AG04449 (cell line): ENCODE measurements around the gene REN.

ENCODE experiments used
- CTCF ChIA-PET: fragments of 350-600 bp; formaldehyde crosslinking; extraction: SDS; loops from one replicate; lab custom pipeline; 2021; ENCODE audit warnings: antibody characterized with exemption; lab: Yijun Ruan, JAX
- POLR2A ChIA-PET: fragments of 400-600, 350-600 bp; formaldehyde crosslinking; extraction: SDS; loops from one replicate; lab custom pipeline; 2020; ENCODE audit warnings: antibody characterized with exemption, inconsistent platforms; lab: Yijun Ruan, JAX
- DNase-seq: peaks from one replicate; pipeline ENCODE4 v3.0.0-alpha.2; 2010; ENCODE audit warnings: low read depth, low spot score
- H3K4me3 ChIP-seq: 2 replicates; pipeline ENCODE4 v1.5.1; 2011; ENCODE audit warnings: low read depth, mild to moderate bottlenecking, control low read depth, low read length
- TF ChIP-seq, protein P1 (sequence below): IDR thresholded peaks from one replicate; pipeline ENCODE4 v1.5.1; 2011; ENCODE audit warnings: mild to moderate bottlenecking, moderate library complexity, low read length, control low read depth, inconsistent platforms; ENCODE audit not compliant: insufficient read depth; ENCODE audit errors: missing control alignments

The REN gene

DNA sequence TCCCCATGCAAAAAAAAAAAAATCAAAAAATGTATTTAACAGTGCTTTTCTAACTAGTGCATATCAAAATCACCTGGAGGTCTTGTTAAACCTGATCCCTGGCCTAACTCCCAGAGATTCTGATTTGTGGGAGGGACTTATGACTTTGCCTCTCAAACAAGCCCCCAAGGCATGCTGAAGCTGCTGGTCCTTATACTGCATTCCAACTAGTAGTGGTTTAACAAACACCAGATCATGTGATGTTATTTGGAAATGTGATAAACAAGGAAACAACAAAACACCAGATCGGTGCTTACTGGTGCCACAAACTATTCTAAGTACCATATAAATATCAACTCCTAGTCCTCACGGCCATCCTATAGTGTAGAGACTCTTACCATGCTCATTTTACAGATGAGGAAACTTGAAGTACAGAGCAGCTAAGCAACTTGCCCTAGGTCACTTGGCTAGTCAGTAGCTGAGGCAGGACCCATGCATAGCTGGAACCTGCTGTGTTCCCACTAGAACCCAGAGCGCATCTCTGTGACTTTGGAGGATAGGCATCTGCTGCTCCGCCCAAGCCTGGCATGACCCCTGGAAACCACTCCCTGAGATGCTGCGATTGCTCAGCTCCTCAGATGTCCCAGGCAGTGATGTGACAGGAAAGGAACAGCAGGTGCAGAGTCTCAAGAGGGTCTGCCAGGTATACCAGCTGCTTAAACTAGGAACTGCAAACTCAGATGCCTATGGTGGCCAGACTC lies 55.1 kb downstream of the REN start:
- ChIA-PET POLR2A (no interaction called here), CTCF (interaction anchor here (2.0 to 4.8 kb wide), 2 partner anchors 18 to 240 kb away, joined by 10 to 19 read pairs; no protein-coding TSS in a partner anchor)
- no peak overlapping the region for H3K4me3 ChIP-seq
- DNase-seq, result no peak
- TF ChIP-seq, protein P1, sequence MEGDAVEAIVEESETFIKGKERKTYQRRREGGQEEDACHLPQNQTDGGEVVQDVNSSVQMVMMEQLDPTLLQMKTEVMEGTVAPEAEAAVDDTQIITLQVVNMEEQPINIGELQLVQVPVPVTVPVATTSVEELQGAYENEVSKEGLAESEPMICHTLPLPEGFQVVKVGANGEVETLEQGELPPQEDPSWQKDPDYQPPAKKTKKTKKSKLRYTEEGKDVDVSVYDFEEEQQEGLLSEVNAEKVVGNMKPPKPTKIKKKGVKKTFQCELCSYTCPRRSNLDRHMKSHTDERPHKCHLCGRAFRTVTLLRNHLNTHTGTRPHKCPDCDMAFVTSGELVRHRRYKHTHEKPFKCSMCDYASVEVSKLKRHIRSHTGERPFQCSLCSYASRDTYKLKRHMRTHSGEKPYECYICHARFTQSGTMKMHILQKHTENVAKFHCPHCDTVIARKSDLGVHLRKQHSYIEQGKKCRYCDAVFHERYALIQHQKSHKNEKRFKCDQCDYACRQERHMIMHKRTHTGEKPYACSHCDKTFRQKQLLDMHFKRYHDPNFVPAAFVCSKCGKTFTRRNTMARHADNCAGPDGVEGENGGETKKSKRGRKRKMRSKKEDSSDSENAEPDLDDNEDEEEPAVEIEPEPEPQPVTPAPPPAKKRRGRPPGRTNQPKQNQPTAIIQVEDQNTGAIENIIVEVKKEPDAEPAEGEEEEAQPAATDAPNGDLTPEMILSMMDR, result no peak

GRCh38 chr1:204108312-204109141 lies 57.6 kb downstream of the REN start:
- H3K4me3 ChIP-seq, result no peak overlapping the region
- ChIA-PET CTCF (interaction anchor here (0.8 to 4.8 kb wide), 4 partner anchors 16 to 239 kb away, joined by 3 to 23 read pairs (median 3); no protein-coding TSS in a partner anchor), POLR2A (no interaction called here)
- DNase-seq, result no peak
- TF ChIP-seq, protein P1, result no peak

DNA sequence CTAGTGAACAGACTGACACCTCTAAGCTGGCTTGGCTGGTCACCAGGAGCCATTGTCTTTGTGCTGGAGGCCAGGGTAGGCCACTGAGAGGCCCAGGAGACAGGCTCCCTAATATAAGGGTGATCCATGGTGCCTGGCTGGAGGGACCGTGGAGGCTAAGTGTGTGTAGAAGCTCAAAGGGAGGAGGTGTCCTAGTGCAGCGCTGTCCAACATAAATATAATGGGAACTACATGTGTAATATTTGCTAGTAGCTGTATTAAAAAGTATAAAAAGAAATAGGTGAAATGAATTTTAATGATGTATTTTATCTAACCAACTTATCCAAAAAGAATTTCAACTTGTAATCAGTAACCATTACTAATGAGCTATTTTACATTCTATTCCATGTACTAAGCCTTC lies 58.2 kb downstream of the REN start:
- ChIA-PET POLR2A (no interaction called here), CTCF (interaction anchor here (0.8 to 4.8 kb wide), 4 partner anchors 16 to 238 kb away, joined by 3 to 23 read pairs (median 3); no protein-coding TSS in a partner anchor)

GRCh38 chr1:204106825-204107224 lies 59.3 kb downstream of the REN start:
- no peak overlapping the region for H3K4me3 ChIP-seq
- ChIA-PET POLR2A (no interaction called here), CTCF (interaction anchor here (4.8 kb wide), 1 partner anchor 22 kb away, joined by 23 read pairs; no protein-coding TSS in a partner anchor)
- TF ChIP-seq, protein P1, result no peak
- no peak for DNase-seq

More for the DNA sequence above, 58.2 kb downstream of the REN start:
- TF ChIP-seq, protein P1, result no peak
- no peak overlapping the region for H3K4me3 ChIP-seq
- DNase-seq, result no peak

DNA sequence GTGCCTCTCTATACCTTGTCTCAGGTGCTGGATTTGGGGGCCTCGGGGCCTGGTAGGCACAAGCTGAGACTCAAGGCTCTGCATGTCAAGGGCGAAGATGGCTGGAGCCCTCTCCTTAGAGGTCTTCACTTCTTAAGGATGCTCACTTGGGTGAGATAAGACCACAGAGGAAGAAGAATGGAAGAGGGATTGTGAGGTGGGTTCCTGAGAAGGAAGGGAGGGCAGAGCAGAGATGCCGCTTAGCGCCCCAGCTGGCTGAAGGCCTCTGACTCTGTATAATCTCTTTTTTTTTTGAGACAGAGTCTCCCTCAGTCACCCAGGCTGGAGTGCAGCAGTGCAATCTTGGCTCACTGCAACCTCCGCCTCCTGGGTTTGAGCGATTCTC lies 61.0 kb downstream of the REN start:
- CTCF ChIA-PET, result no interaction called here
- TF ChIP-seq, protein P1, result no peak
- POLR2A ChIA-PET, result no interaction called here

More for the DNA sequence above, 61.0 kb downstream of the REN start:
- no peak for DNase-seq
- H3K4me3 ChIP-seq, result no peak overlapping the region
